H1 (cell line): ENCODE data around the gene PEX13. TPM values are rescaled to one million over a fixed set of nuclear protein-coding genes. Genes with fewer than 3 reads are reported as not detected.

Experiments used
- BCL11A ChIP-seq, 2 experiments: IDR thresholded peaks; one replicate each; pipeline ENCODE4 v1.6.1; 2011; ENCODE audit warnings: low read depth in 2 of 2, low read length in 2 of 2, mild to moderate bottlenecking in 2 of 2
- SAP30 ChIP-seq: fragments of 300-600 bp; sonication (generic); IDR thresholded peaks from 2 replicates; pipeline ENCODE4 v1.7.1; 2012; ENCODE audit warnings: low read length, moderate library complexity, mild to moderate bottlenecking, inconsistent platforms; ENCODE audit not compliant: insufficient read depth, insufficient replicate concordance
- polyA plus RNA-seq, 7 experiments: library from polyadenylated mRNA; depleted of rRNA in 3 of 7; stranded (reverse) in 5 of 7; unstranded in 2 of 7; fragments of >200 nt in 5 of 7; fragments of 200-250 nt in 2 of 7; gene quantifications; 1 replicate in 5 of 7; 2 replicates in 1 of 7; 4 replicates in 1 of 7; pipeline versions ENCODE4 v1.2.1 to v1.2.3, GENCODE V29; 2011 to 2013; ENCODE audit warnings: missing spikeins in 2 of 7, mixed read lengths in 2 of 7
- total RNA-seq: library from RNA; stranded (reverse); fragmentation: NEBNext Ultra II Directional; extraction: Animal tissue kit (Norgen Biotek cat#: 25700); gene quantifications from 2 replicates; pipeline ENCODE4 v1.2.1, GENCODE V29; 2021

Gene PEX13
- total and polyA plus RNA-seq, 2 of the 8 experiments (the other 6 are each of a cell fraction or from before 2014, with no cell fraction given), result 16.8 to 22.3 TPM

DNA sequence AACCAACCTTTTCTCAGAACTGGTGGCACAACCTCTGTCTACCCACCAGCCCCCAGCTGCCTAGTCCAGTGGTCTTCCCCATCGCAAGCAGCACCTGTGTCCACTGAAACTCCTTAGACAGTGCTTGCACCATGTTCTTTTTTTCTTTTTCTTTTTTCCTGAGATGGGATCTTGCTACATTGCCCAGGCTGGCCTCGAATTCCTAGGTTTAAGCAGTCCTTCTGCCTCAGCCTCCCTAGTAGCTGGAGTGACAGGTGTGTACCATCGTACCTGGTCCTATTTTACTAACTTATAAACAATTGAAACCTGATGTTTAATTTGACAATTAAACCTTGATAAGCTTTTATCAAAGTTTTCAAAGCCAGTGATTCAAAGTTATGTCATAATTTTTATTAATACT is 78.9 kb downstream of the PEX13 start (continued):
- TF ChIP-seq BCL11A (IDR thresholded peaks at IDR 0.05; ENCODE audit: low read depth in 2 of 2, low read length in 2 of 2), result no peak
- no peak for TF ChIP-seq SAP30
- TF ChIP-seq, all 59 proteins: peak for 0
